ENCODE results near the gene ADA.

ADA gene

GRCh38 chr20:44609516-44610312 lies 41.8 kb downstream of the ADA start:
- H3K4me3 Mint-ChIP-seq, result peak overlapping the region; percentile 74
- peaks cover 22% of the 10 kb centered on the region for H3K36me3 Mint-ChIP-seq
- ATAC-seq, result peak; percentile 93
- H3K9me3 Mint-ChIP-seq, result peaks cover 3% of the 10 kb centered on the region
- no peaks in the 10 kb centered on the region for H3K27me3 Mint-ChIP-seq
- peaks cover 61% of the 10 kb centered on the region for H3K4me1 Mint-ChIP-seq
- peak overlapping the region; percentile 84 for H3K27ac Mint-ChIP-seq

- Mint-ChIP-seq H3K27ac (peak overlapping the region; percentile 84), H3K4me1 (peaks cover 54% of the 10 kb centered on the region), H3K27me3 (no peaks in the 10 kb centered on the region), H3K36me3 (peaks cover 16% of the 10 kb centered on the region), H3K9me3 (peaks cover 3% of the 10 kb centered on the region), H3K4me3 (no peak overlapping the region)
- ATAC-seq, result no peak
These were observed 42.4 kb downstream of the ADA start for GRCh38 chr20:44609006-44609515.

GRCh38 chr20:44606725-44607441 lies 44.6 kb downstream of the ADA start:
- H3K36me3 Mint-ChIP-seq, result peaks cover 6% of the 10 kb centered on the region
- H3K9me3 Mint-ChIP-seq, result peaks cover 3% of the 10 kb centered on the region
- no peaks in the 10 kb centered on the region for H3K27me3 Mint-ChIP-seq
- ATAC-seq, result no peak
- no peak overlapping the region for H3K27ac Mint-ChIP-seq
- no peak overlapping the region for H3K4me3 Mint-ChIP-seq
- peaks cover 43% of the 10 kb centered on the region for H3K4me1 Mint-ChIP-seq

GRCh38 chr20:44603327-44603726 lies 48.2 kb downstream of the ADA start:
- no peak for ATAC-seq
- peaks cover 19% of the 10 kb centered on the region for H3K36me3 Mint-ChIP-seq

GRCh38 chr20:44601801-44602204 lies 49.7 kb downstream of the ADA start:
- H3K36me3 Mint-ChIP-seq, result peaks cover 20% of the 10 kb centered on the region
- H3K9me3 Mint-ChIP-seq, result no peaks in the 10 kb centered on the region
- ATAC-seq, result no peak
- H3K4me1 Mint-ChIP-seq, result peaks cover 30% of the 10 kb centered on the region
- peak overlapping the region; percentile 78 for H3K4me3 Mint-ChIP-seq
- H3K27ac Mint-ChIP-seq, result no peak overlapping the region
- no peaks in the 10 kb centered on the region for H3K27me3 Mint-ChIP-seq

More at GRCh38 chr20:44603327-44603726, 48.2 kb downstream of the ADA start:
- Mint-ChIP-seq H3K4me1 (peaks cover 18% of the 10 kb centered on the region), H3K27ac (no peak overlapping the region), H3K4me3 (no peak overlapping the region), H3K27me3 (no peaks in the 10 kb centered on the region), H3K9me3 (peaks cover 3% of the 10 kb centered on the region)

- Mint-ChIP-seq H3K4me3 (peak overlapping the region; percentile 78), H3K9me3 (no peaks in the 10 kb centered on the region), H3K36me3 (peaks cover 20% of the 10 kb centered on the region), H3K27ac (no peak overlapping the region), H3K4me1 (peaks cover 33% of the 10 kb centered on the region), H3K27me3 (no peaks in the 10 kb centered on the region)
- ATAC-seq, result no peak
These were observed 50.2 kb downstream of the ADA start for GRCh38 chr20:44601236-44601671.

- peaks cover 20% of the 10 kb centered on the region for H3K36me3 Mint-ChIP-seq
- no peaks in the 10 kb centered on the region for H3K27me3 Mint-ChIP-seq
- no peaks in the 10 kb centered on the region for H3K9me3 Mint-ChIP-seq
- peak overlapping the region; percentile 78 for H3K4me3 Mint-ChIP-seq
- ATAC-seq, result no peak
- peaks cover 33% of the 10 kb centered on the region for H3K4me1 Mint-ChIP-seq
- H3K27ac Mint-ChIP-seq, result no peak overlapping the region
These were observed 50.7 kb downstream of the ADA start for GRCh38 chr20:44600758-44601201.

GRCh38 chr20:44600301-44600700 lies 51.2 kb downstream of the ADA start:
- peaks cover 35% of the 10 kb centered on the region for H3K4me1 Mint-ChIP-seq
- H3K36me3 Mint-ChIP-seq, result peaks cover 20% of the 10 kb centered on the region
- ATAC-seq, result no peak
- H3K9me3 Mint-ChIP-seq, result no peaks in the 10 kb centered on the region
- H3K4me3 Mint-ChIP-seq, result peak overlapping the region; percentile 78
- no peaks in the 10 kb centered on the region for H3K27me3 Mint-ChIP-seq
- H3K27ac Mint-ChIP-seq, result no peak overlapping the region

- Mint-ChIP-seq H3K27me3 (no peaks in the 10 kb centered on the region), H3K36me3 (peaks cover 21% of the 10 kb centered on the region), H3K4me1 (peaks cover 41% of the 10 kb centered on the region), H3K4me3 (peak overlapping the region; percentile 78), H3K9me3 (no peaks in the 10 kb centered on the region), H3K27ac (no peak overlapping the region)
- no peak for ATAC-seq
These were observed 51.8 kb downstream of the ADA start for GRCh38 chr20:44599715-44600114.

GRCh38 chr20:44598423-44599305 lies 52.8 kb downstream of the ADA start:
- Mint-ChIP-seq H3K4me1 (peaks cover 51% of the 10 kb centered on the region), H3K9me3 (no peaks in the 10 kb centered on the region), H3K27ac (no peak overlapping the region), H3K36me3 (peaks cover 29% of the 10 kb centered on the region), H3K4me3 (peak overlapping the region; percentile 78), H3K27me3 (no peaks in the 10 kb centered on the region)
- peak; percentile 60 for ATAC-seq

- Mint-ChIP-seq H3K27me3 (no peaks in the 10 kb centered on the region), H3K4me1 (peaks cover 58% of the 10 kb centered on the region), H3K27ac (no peak overlapping the region), H3K9me3 (no peaks in the 10 kb centered on the region), H3K36me3 (peaks cover 36% of the 10 kb centered on the region), H3K4me3 (peak overlapping the region; percentile 78)
- ATAC-seq, result no peak
These were observed 53.6 kb downstream of the ADA start for GRCh38 chr20:44597930-44598329.

- Mint-ChIP-seq H3K9me3 (no peaks in the 10 kb centered on the region), H3K4me1 (peaks cover 62% of the 10 kb centered on the region), H3K27me3 (no peaks in the 10 kb centered on the region), H3K4me3 (peak overlapping the region; percentile 78), H3K36me3 (peaks cover 40% of the 10 kb centered on the region), H3K27ac (no peak overlapping the region)
- no peak for ATAC-seq
These were observed 54.0 kb downstream of the ADA start for GRCh38 chr20:44597516-44597915.

- peak overlapping the region; percentile 58 for H3K4me3 Mint-ChIP-seq
- H3K36me3 Mint-ChIP-seq, result peaks cover 47% of the 10 kb centered on the region
- no peaks in the 10 kb centered on the region for H3K27me3 Mint-ChIP-seq
- no peak overlapping the region for H3K27ac Mint-ChIP-seq
- ATAC-seq, result peak; percentile 84
- peaks cover 69% of the 10 kb centered on the region for H3K4me1 Mint-ChIP-seq
- no peaks in the 10 kb centered on the region for H3K9me3 Mint-ChIP-seq
These were observed 54.6 kb downstream of the ADA start for GRCh38 chr20:44596876-44597275.

- Mint-ChIP-seq H3K4me1 (peaks cover 77% of the 10 kb centered on the region), H3K27ac (no peak overlapping the region), H3K9me3 (no peaks in the 10 kb centered on the region), H3K4me3 (peak overlapping the region; percentile 22), H3K36me3 (peaks cover 53% of the 10 kb centered on the region), H3K27me3 (no peaks in the 10 kb centered on the region)
- ATAC-seq, result no peak
These were observed 55.5 kb downstream of the ADA start for GRCh38 chr20:44596010-44596409.

- Mint-ChIP-seq H3K9me3 (no peaks in the 10 kb centered on the region), H3K27me3 (no peaks in the 10 kb centered on the region), H3K4me1 (peaks cover 89% of the 10 kb centered on the region), H3K4me3 (peak overlapping the region; percentile 59), H3K27ac (no peak overlapping the region), H3K36me3 (peaks cover 53% of the 10 kb centered on the region)
- ATAC-seq, result peak; percentile 82
These were observed 56.8 kb downstream of the ADA start for GRCh38 chr20:44594730-44595129.
